WTC11 (cell line): Measurements from ENCODE around the gene HSDL2.

Source experiments
- FOXJ3 ChIP-seq: sonication (generic); formaldehyde crosslinking; IDR thresholded peaks from 2 replicates; pipeline ENCODE4 v1.9.0; 2021; ENCODE audit warnings: missing genetic modification reagents, mild to moderate bottlenecking, borderline replicate concordance
- NR3C1 ChIP-seq: sonication (generic); formaldehyde crosslinking; conservative IDR thresholded peaks from 2 replicates; pipeline ENCODE4 v1.8.1; 2023; ENCODE audit warnings: low read depth, mild to moderate bottlenecking, missing genetic modification reagents
- OVOL2 ChIP-seq: fragments of 250-450 bp; sonication (Bioruptor Pico); IDR thresholded peaks from 2 replicates; pipeline ENCODE4 v1.9.0; 2021; ENCODE audit warnings: mild to moderate bottlenecking, borderline replicate concordance
- SMAD3 ChIP-seq: sonication (generic); formaldehyde crosslinking; IDR thresholded peaks from 2 replicates; pipeline ENCODE4 v1.8.0; 2022; ENCODE audit warnings: missing genetic modification reagents, mild to moderate bottlenecking, borderline replicate concordance
- TCF7 ChIP-seq: sonication (generic); formaldehyde crosslinking; IDR thresholded peaks from 2 replicates; pipeline ENCODE4 v1.8.0; 2022; ENCODE audit warnings: mild to moderate bottlenecking, low read depth, missing genetic modification reagents, moderate library complexity
- TP53 ChIP-seq: sonication (generic); formaldehyde crosslinking; IDR thresholded peaks from 2 replicates; pipeline ENCODE4 v1.8.1; 2023; ENCODE audit warnings: mild to moderate bottlenecking, missing genetic modification reagents
- ZBTB21 ChIP-seq: sonication (generic); formaldehyde crosslinking; IDR thresholded peaks from 2 replicates; pipeline ENCODE4 v1.8.1; 2023; ENCODE audit warnings: mild to moderate bottlenecking, missing genetic modification reagents, borderline replicate concordance
- ZNF263 ChIP-seq: sonication (generic); formaldehyde crosslinking; IDR thresholded peaks from 2 replicates; pipeline ENCODE4 v1.8.1; 2022; ENCODE audit warnings: low read depth, mild to moderate bottlenecking, moderate library complexity, missing genetic modification reagents
- ZNF416 ChIP-seq: fragments of 250-450 bp; sonication (Bioruptor Pico); IDR thresholded peaks from 2 replicates; pipeline ENCODE4 v1.9.0; 2021; ENCODE audit warnings: mild to moderate bottlenecking, inconsistent platforms
- TF ChIP-seq, protein P1 (sequence below): fragments of 200-600 bp; IDR thresholded peaks from 2 replicates; pipeline ENCODE4 v1.8.0; 2022; ENCODE audit warnings: antibody characterized with exemption
- TF ChIP-seq, protein P2 (sequence below): sonication (generic); formaldehyde crosslinking; IDR thresholded peaks from 2 replicates; pipeline ENCODE4 v1.8.1; 2022; ENCODE audit warnings: mild to moderate bottlenecking, moderate library complexity, missing genetic modification reagents

DNA sequence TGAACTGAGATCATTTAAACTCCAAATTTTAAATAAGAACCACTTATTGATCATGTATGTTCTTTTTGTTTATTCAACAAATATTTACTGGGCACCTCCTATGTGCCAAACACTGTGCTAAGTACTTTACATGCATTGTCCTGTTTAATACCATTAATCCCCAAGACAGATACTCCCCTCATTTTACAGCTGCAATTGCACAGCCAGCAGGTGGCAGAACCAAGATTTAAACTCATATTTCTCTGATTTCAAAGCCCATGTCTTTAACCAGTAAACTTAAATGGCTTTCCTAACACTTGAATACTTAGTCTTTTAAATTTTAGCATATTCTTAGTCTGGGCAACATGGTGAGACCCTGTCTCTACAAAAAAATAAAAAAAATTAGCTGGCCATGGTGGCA lies 63.3 kb downstream of the HSDL2 start:
- TF ChIP-seq, protein P1, sequence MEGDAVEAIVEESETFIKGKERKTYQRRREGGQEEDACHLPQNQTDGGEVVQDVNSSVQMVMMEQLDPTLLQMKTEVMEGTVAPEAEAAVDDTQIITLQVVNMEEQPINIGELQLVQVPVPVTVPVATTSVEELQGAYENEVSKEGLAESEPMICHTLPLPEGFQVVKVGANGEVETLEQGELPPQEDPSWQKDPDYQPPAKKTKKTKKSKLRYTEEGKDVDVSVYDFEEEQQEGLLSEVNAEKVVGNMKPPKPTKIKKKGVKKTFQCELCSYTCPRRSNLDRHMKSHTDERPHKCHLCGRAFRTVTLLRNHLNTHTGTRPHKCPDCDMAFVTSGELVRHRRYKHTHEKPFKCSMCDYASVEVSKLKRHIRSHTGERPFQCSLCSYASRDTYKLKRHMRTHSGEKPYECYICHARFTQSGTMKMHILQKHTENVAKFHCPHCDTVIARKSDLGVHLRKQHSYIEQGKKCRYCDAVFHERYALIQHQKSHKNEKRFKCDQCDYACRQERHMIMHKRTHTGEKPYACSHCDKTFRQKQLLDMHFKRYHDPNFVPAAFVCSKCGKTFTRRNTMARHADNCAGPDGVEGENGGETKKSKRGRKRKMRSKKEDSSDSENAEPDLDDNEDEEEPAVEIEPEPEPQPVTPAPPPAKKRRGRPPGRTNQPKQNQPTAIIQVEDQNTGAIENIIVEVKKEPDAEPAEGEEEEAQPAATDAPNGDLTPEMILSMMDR, result no peak
- TF ChIP-seq ZBTB21 (no peak), OVOL2 (no peak), ZNF263 (CRISPR knock-in tag) (no peak), NR3C1 (CRISPR knock-in tag) (no peak), FOXJ3 (CRISPR knock-in tag) (no peak), ZNF416 (no peak), SMAD3 (no peak), TCF7 (CRISPR knock-in tag) (no peak), TP53 (no peak)
- TF ChIP-seq, protein P2, sequence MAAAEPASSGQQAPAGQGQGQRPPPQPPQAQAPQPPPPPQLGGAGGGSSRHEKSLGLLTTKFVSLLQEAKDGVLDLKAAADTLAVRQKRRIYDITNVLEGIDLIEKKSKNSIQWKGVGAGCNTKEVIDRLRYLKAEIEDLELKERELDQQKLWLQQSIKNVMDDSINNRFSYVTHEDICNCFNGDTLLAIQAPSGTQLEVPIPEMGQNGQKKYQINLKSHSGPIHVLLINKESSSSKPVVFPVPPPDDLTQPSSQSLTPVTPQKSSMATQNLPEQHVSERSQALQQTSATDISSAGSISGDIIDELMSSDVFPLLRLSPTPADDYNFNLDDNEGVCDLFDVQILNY (CRISPR knock-in tag), result no peak
